HFF-Myc (cell line): ENCODE results near the gene MKRN2.
A peak's percentile ranks its signal among the peaks of the same experiment; 100 is the strongest.
"Not testable (repeated sequence)": the region's sequence is repeated elsewhere in the genome, so short reads cannot be mapped to it uniquely, and the experiment has no call there.

Experiments used
- DNase-seq: peaks from one replicate; pipeline ENCODE4 v3.0.0-alpha.2; 2011; ENCODE audit warnings: low read depth; ENCODE audit errors: extremely low read depth
- H3K4me3 ChIP-seq: replicated peaks from 2 replicates; pipeline ENCODE4 v1.5.1; 2011; ENCODE audit warnings: low read depth, mild to moderate bottlenecking, control low read depth, low read length
- CTCF ChIP-seq: IDR thresholded peaks from 2 replicates; pipeline ENCODE4 v1.5.1; 2012; ENCODE audit warnings: mild to moderate bottlenecking, low read depth, low read length, control low read depth; ENCODE audit errors: missing control alignments

MKRN2 gene

DNA sequence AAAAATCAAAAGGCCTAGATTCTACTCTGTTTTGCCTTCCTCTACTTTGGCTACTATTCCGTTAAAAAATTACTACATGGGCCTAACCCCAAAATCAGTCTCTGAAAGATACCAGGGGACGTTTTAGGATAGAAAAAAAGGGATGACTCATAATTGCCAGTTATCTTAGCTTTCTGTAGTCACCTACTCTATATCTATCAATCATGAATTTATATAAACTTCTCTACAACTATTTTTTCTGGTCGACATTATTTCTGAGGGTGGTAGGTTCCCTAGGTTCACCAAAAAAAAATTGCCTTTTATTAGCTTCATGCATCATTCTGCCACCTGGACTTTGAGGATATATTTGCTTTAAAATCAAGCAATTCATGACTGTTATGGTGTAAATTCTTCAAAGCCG is 70.5 kb downstream of the MKRN2 start:
- DNase-seq: no peak
- no peak overlapping the region for H3K4me3 ChIP-seq
- no peak for TF ChIP-seq CTCF

- H3K4me3 ChIP-seq: no peak overlapping the region
- no peak for DNase-seq
- no peak for TF ChIP-seq CTCF
Measured at GRCh38 chr3:12628813-12629212, 71.9 kb downstream of the MKRN2 start.

DNA sequence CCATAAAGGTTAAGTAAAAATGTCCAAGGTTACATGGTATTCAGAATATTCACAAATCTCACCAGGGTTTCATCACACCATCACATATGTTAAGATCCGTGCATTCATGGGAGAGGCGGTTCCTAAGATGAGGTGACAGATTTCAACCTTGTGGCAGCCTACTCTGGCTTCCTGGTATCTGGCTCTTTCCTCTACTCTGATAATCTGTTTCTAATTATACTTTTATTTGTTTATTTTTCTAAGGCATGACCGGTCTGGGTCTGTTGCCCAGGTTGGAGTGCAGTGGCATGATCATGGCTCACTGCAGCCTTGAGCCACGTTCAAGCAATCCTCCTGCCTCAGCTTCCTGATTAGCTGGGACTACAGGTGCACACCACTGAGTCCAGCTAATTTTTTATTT is 72.7 kb downstream of the MKRN2 start:
- H3K4me3 ChIP-seq: no peak overlapping the region
- peak; percentile 55 for DNase-seq
- no peak for TF ChIP-seq CTCF

GRCh38 chr3:12630292-12630691 is 73.4 kb downstream of the MKRN2 start:
- no peak for TF ChIP-seq CTCF
- no peak for DNase-seq
- no peak overlapping the region for H3K4me3 ChIP-seq

- not testable (repeated sequence) for DNase-seq, H3K4me3 ChIP-seq
Measured at GRCh38 chr3:12630843-12631242, 74.0 kb downstream of the MKRN2 start.

GRCh38 chr3:12632523-12632922 is 75.6 kb downstream of the MKRN2 start:
- TF ChIP-seq CTCF: no peak
- DNase-seq: no peak
- H3K4me3 ChIP-seq: no peak overlapping the region

- no peak overlapping the region for H3K4me3 ChIP-seq
- no peak for TF ChIP-seq CTCF
- no peak for DNase-seq
Measured at GRCh38 chr3:12633108-12633507, 76.2 kb downstream of the MKRN2 start.
